ENCODE results near the gene ATG7. TPM values are rescaled to one million over a fixed set of nuclear protein-coding genes. Genes with fewer than 3 reads are reported as not detected.

Gene ATG7
- total and polyA plus RNA-seq, 4 donors: 7.4 to 53.8 (median 15.6) TPM

DNA sequence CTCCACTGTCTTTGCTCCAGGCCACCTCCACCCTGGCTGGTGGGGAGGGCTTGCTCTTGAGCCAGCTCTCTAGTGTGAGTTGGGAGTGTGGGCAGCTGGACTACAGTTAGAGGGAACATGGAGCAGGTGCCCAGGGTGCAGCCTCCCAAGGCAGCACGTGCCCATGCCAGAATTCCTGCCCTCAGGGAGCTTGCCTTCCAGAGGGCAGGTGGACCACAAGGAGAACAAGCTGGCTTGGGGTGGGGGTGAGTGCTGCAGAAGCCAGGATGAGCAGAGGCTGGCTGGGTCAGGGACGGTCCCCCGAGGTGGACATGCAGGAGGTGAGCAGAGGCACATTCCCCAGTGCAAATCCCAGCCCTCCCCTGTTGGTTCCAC lies 282.0 kb downstream of the ATG7 start:
- TF ChIP-seq YY1 (IDR thresholded peaks at IDR 0.05) (no peak), RXRA (IDR thresholded peaks at IDR 0.05) (no peak), RAD21 (IDR thresholded peaks at IDR 0.05) (no peak), GABPA (IDR thresholded peaks at IDR 0.05 in 1 of 2, conservative IDR thresholded peaks at IDR 0.05 in 1 of 2) (no peak), SP1 (IDR thresholded peaks at IDR 0.05) (no peak), JUND (IDR thresholded peaks at IDR 0.05) (no peak), TAF1 (conservative IDR thresholded peaks at IDR 0.05) (no peak), FOXA1 (IDR thresholded peaks at IDR 0.05) (no peak), EGR1 (IDR thresholded peaks at IDR 0.05; ENCODE audit: low read depth in 2 of 2) (no peak), FOXA2 (IDR thresholded peaks at IDR 0.05) (no peak), MAX (IDR thresholded peaks at IDR 0.05) (no peak), NR2F2 (IDR thresholded peaks at IDR 0.05) (no peak), ATF3 (IDR thresholded peaks at IDR 0.05) (no peak), REST (IDR thresholded peaks at IDR 0.05) (no peak), HNF4G (IDR thresholded peaks at IDR 0.05) (no peak), HNF4A (conservative IDR thresholded peaks at IDR 0.05) (no peak), CTCF (IDR thresholded peaks at IDR 0.05; ENCODE audit: low read depth, low read length, missing input control) (no peak)
- TF ChIP-seq, protein P1, sequence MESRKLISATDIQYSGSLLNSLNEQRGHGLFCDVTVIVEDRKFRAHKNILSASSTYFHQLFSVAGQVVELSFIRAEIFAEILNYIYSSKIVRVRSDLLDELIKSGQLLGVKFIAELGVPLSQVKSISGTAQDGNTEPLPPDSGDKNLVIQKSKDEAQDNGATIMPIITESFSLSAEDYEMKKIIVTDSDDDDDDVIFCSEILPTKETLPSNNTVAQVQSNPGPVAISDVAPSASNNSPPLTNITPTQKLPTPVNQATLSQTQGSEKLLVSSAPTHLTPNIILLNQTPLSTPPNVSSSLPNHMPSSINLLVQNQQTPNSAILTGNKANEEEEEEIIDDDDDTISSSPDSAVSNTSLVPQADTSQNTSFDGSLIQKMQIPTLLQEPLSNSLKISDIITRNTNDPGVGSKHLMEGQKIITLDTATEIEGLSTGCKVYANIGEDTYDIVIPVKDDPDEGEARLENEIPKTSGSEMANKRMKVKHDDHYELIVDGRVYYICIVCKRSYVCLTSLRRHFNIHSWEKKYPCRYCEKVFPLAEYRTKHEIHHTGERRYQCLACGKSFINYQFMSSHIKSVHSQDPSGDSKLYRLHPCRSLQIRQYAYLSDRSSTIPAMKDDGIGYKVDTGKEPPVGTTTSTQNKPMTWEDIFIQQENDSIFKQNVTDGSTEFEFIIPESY (IDR thresholded peaks at IDR 0.05): no peak
- DNase-seq (ENCODE audit: low spot score): no peak
- H3K4me1 ChIP-seq (ENCODE audit: control insufficient read depth in 4 of 4, insufficient read depth in 4 of 4, low read length in 3 of 4): peaks cover 5 to 14% (median 8%) of the 10 kb centered on the region in 4 donors
- 93% methylated on average over 3 of the region's 3 CpGs for WGBS
- H3K27me3 ChIP-seq (ENCODE audit: control insufficient read depth in 4 of 4, insufficient read depth in 4 of 4, low read length in 3 of 4): no peaks in the 10 kb centered on the region
- H3K36me3 ChIP-seq (ENCODE audit: control insufficient read depth in 4 of 4, insufficient read depth in 3 of 4, low read depth in 1 of 4, low read length in 3 of 4): peaks cover 2 to 18% (median 10%) of the 10 kb centered on the region in 4 donors
- H3K9ac ChIP-seq (ENCODE audit: low read depth in 1 of 2, low read length in 2 of 2): no peak overlapping the region
- no peaks in the 10 kb centered on the region for H3K9me3 ChIP-seq (ENCODE audit: control insufficient read depth in 4 of 4, low read length in 3 of 4)
- no peak overlapping the region for H3K27ac ChIP-seq (ENCODE audit: low read depth in 1 of 2, low read length in 2 of 2)
- no peak overlapping the region for H3K4me3 ChIP-seq (ENCODE audit: low read depth in 1 of 3, low read length in 3 of 3)
